ENCODE data around the gene CYP8B1. TPM values are rescaled to one million over a fixed set of nuclear protein-coding genes. Genes with fewer than 3 reads are reported as not detected.

The CYP8B1 gene
- polyA plus RNA-seq, 1 donor (not counting 4 experiments of a cell fraction or from before 2014, with no cell fraction given): not detected

DNA sequence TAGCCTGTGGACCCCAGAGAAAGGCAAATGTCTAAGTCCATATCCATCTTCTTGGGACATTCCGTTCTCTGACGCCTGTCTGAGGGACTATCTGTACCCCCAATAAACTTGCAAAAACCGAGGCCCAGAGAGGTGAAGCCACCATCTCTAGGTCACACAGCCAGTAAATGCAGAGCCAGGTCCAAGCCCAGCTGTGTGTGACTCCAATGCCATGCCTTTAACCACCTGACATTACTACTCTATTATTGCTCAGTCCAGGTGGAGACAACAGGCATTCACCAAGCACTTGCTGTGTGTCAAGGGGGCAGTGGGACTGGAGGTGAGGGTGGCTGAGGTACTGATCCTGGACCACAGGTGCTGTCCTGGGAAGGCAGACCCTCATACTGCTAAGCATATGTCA lies 25.4 kb downstream of the CYP8B1 start:
- no peaks in the 10 kb centered on the region for H3K9me1 ChIP-seq (ENCODE audit: control insufficient read depth, extremely low read depth, insufficient read depth, low read length)
- no peaks in the 10 kb centered on the region for H3K9me3 ChIP-seq (ENCODE audit: control insufficient read depth, low read depth, low read length)
- no peaks in the 10 kb centered on the region for H3K36me3 ChIP-seq (ENCODE audit: control insufficient read depth in 2 of 2, extremely low read depth in 1 of 2, insufficient read depth in 2 of 2, low read length in 2 of 2)
- no peak overlapping the region for H3K9ac ChIP-seq (ENCODE audit: control insufficient read depth, extremely low read depth, insufficient read depth, low read length)
- no peak overlapping the region for H2AFZ ChIP-seq (ENCODE audit: control insufficient read depth, low read length)
- no peaks in the 10 kb centered on the region for H4K20me1 ChIP-seq (ENCODE audit: control insufficient read depth, extremely low read depth, insufficient read depth, low read length)
- H3K79me2 ChIP-seq (ENCODE audit: control insufficient read depth, insufficient read depth, low read length): no peaks in the 10 kb centered on the region
- H3K4me1 ChIP-seq (ENCODE audit: control insufficient read depth, extremely low read depth, insufficient read depth, low read length): no peaks in the 10 kb centered on the region
- TF ChIP-seq, protein P1, sequence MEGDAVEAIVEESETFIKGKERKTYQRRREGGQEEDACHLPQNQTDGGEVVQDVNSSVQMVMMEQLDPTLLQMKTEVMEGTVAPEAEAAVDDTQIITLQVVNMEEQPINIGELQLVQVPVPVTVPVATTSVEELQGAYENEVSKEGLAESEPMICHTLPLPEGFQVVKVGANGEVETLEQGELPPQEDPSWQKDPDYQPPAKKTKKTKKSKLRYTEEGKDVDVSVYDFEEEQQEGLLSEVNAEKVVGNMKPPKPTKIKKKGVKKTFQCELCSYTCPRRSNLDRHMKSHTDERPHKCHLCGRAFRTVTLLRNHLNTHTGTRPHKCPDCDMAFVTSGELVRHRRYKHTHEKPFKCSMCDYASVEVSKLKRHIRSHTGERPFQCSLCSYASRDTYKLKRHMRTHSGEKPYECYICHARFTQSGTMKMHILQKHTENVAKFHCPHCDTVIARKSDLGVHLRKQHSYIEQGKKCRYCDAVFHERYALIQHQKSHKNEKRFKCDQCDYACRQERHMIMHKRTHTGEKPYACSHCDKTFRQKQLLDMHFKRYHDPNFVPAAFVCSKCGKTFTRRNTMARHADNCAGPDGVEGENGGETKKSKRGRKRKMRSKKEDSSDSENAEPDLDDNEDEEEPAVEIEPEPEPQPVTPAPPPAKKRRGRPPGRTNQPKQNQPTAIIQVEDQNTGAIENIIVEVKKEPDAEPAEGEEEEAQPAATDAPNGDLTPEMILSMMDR (optimal IDR thresholded peaks at IDR 0.05 in 1 of 3, IDR thresholded peaks at IDR 0.05 in 1 of 3, conservative IDR thresholded peaks at IDR 0.05 in 1 of 3; ENCODE audit: extremely low read depth in 1 of 3, insufficient read depth in 2 of 3, low read length in 3 of 3): no peak
- TF ChIP-seq EZH2 (IDR thresholded peaks at IDR 0.05; ENCODE audit: low read length): no peak
- peaks cover 3% of the 10 kb centered on the region for H3K27me3 ChIP-seq (ENCODE audit: control insufficient read depth, extremely low read depth, insufficient read depth, low read length)
- H3K4me3 ChIP-seq (ENCODE audit: control insufficient read depth in 2 of 3, extremely low read depth in 1 of 3, insufficient read depth in 2 of 3, low read depth in 1 of 3, low read length in 3 of 3): no peak overlapping the region
- DNase-seq (ENCODE audit: low read depth, low spot score): no peak
- no peak overlapping the region for H3K27ac ChIP-seq (ENCODE audit: control insufficient read depth, insufficient read depth, low read length)
- dilution Hi-C loops (cut with MboI; ENCODE audit: extremely low pct_ligation_motif_present, low sequenced_read_pairs): no loop called here
- H3K4me2 ChIP-seq (ENCODE audit: control insufficient read depth, extremely low read depth, insufficient read depth, low read depth, low read length): no peak overlapping the region
- no peak for FAIRE-seq

DNA sequence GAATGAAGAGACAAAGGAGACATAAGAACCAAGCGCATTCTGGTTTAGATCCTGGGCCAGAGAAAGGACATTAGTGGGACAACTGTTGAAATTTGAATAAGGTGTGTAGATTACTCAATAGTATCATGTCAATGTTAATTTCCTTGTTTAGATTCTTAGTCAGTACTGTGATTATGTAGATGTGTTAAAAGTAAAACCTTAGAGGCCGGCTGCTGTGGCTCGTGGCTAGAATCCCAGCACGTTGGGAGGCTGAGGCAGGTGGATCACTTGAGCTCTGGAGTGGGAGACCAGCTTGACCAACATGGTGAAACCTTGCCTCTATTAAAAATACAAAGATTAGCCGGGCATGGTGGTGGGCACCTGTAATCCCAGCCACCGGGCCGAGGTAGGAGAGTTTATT lies 26.7 kb downstream of the CYP8B1 start:
- no peak for FAIRE-seq
- dilution Hi-C loops (cut with MboI; ENCODE audit: extremely low pct_ligation_motif_present, low sequenced_read_pairs): no loop called here
- H3K9ac ChIP-seq (ENCODE audit: control insufficient read depth, extremely low read depth, insufficient read depth, low read length): no peak overlapping the region

More for the DNA sequence above, 26.7 kb downstream of the CYP8B1 start:
- no peak overlapping the region for H3K4me3 ChIP-seq (ENCODE audit: control insufficient read depth in 2 of 3, extremely low read depth in 1 of 3, insufficient read depth in 2 of 3, low read depth in 1 of 3, low read length in 3 of 3)
- no peak overlapping the region for H3K27ac ChIP-seq (ENCODE audit: control insufficient read depth, insufficient read depth, low read length)
- no peaks in the 10 kb centered on the region for H3K79me2 ChIP-seq (ENCODE audit: control insufficient read depth, insufficient read depth, low read length)
- no peaks in the 10 kb centered on the region for H3K9me3 ChIP-seq (ENCODE audit: control insufficient read depth, low read depth, low read length)
- no peak overlapping the region for H2AFZ ChIP-seq (ENCODE audit: control insufficient read depth, low read length)
- H3K27me3 ChIP-seq (ENCODE audit: control insufficient read depth, extremely low read depth, insufficient read depth, low read length): peaks cover 7% of the 10 kb centered on the region
- no peaks in the 10 kb centered on the region for H3K36me3 ChIP-seq (ENCODE audit: control insufficient read depth in 2 of 2, extremely low read depth in 1 of 2, insufficient read depth in 2 of 2, low read length in 2 of 2)
- no peak for DNase-seq (ENCODE audit: low read depth, low spot score)
- H3K4me2 ChIP-seq (ENCODE audit: control insufficient read depth, extremely low read depth, insufficient read depth, low read depth, low read length): no peak overlapping the region
- H4K20me1 ChIP-seq (ENCODE audit: control insufficient read depth, extremely low read depth, insufficient read depth, low read length): no peaks in the 10 kb centered on the region
- TF ChIP-seq, protein P1 (optimal IDR thresholded peaks at IDR 0.05 in 1 of 3, IDR thresholded peaks at IDR 0.05 in 1 of 3, conservative IDR thresholded peaks at IDR 0.05 in 1 of 3; ENCODE audit: extremely low read depth in 1 of 3, insufficient read depth in 2 of 3, low read length in 3 of 3): no peak
- no peak for TF ChIP-seq EZH2 (IDR thresholded peaks at IDR 0.05; ENCODE audit: low read length)
- no peaks in the 10 kb centered on the region for H3K4me1 ChIP-seq (ENCODE audit: control insufficient read depth, extremely low read depth, insufficient read depth, low read length)
- H3K9me1 ChIP-seq (ENCODE audit: control insufficient read depth, extremely low read depth, insufficient read depth, low read length): no peaks in the 10 kb centered on the region

Data from keratinocyte (primary cell).